SJSA1 (cell line): Measurements from ENCODE around the gene NOCT. TPM values are rescaled to one million over a fixed set of nuclear protein-coding genes. Genes with fewer than 3 reads are reported as not detected.
"Not testable (repeated sequence)": the region's sequence is repeated elsewhere in the genome, so short reads cannot be mapped to it uniquely, and the experiment has no call there.

ENCODE experiments used
- DNase-seq, 2 experiments: peaks; one replicate each; pipeline ENCODE4 v3.0.0-alpha.2; 2015 to 2020; ENCODE audit warnings: low spot score in 2 of 2, low read depth in 1 of 2
- H3K27ac ChIP-seq: fragments of 250-450 bp; sonication (Bioruptor Pico); 2 replicates; pipeline ENCODE4 v1.5.1; 2020; ENCODE audit warnings: mild to moderate bottlenecking, moderate library complexity
- H3K27me3 ChIP-seq: fragments of 250-450 bp; sonication (Bioruptor Pico); replicated peaks from 2 replicates; pipeline ENCODE4 v1.5.1; 2020; ENCODE audit warnings: mild to moderate bottlenecking, moderate library complexity
- H3K36me3 ChIP-seq: fragments of 250-450 bp; sonication (Bioruptor Pico); 2 replicates; pipeline ENCODE4 v1.5.1; 2020; ENCODE audit warnings: mild to moderate bottlenecking
- H3K4me1 ChIP-seq: fragments of 250-450 bp; sonication (Bioruptor Pico); replicated peaks from 2 replicates; pipeline ENCODE4 v1.6.1; 2021; ENCODE audit warnings: mild to moderate bottlenecking
- H3K4me3 ChIP-seq: fragments of 250-450 bp; sonication (Bioruptor Pico); 2 replicates; pipeline ENCODE4 v1.5.1; 2020; ENCODE audit warnings: mild to moderate bottlenecking
- H3K9me3 ChIP-seq: fragments of 250-450 bp; sonication (Bioruptor Pico); replicated peaks from 2 replicates; pipeline ENCODE4 v1.5.1; 2020; ENCODE audit warnings: mild to moderate bottlenecking
- total RNA-seq: library from RNA; depleted of rRNA; stranded (reverse); fragments of >200 nt; shearing (Covaris generic); gene quantifications from 2 replicates; pipeline ENCODE4 v1.2.3, GENCODE V29; 2014

NOCT gene
- total RNA-seq, 1 experiment from 2014 or later: 35.8 TPM

DNA sequence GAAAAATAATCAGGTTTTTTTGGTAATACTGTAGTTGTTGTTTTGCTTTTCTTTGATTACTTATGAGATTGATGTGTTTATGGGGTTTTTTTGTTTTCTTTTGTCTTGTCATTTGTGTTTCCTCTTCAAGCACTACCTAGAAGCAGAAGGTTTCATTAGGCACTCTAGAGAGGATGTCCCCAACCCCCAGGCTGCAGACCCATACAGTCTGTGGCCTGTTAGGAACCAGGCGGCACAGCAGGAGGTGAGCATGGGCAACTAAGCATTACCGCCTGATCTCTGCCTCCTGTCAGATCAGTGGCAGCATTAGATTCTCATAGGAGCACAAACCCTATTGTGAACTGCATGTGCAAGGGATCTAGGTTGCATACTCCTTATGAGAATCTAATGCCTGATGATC lies 22.9 kb upstream of the NOCT start:
- Histone ChIP-seq H3K27ac (no peak overlapping the region), H3K4me1 (no peaks in the 10 kb centered on the region), H3K27me3 (no peaks in the 10 kb centered on the region), H3K9me3 (no peaks in the 10 kb centered on the region), H3K4me3 (no peak overlapping the region), H3K36me3 (no peaks in the 10 kb centered on the region)
- no peak for DNase-seq

DNA sequence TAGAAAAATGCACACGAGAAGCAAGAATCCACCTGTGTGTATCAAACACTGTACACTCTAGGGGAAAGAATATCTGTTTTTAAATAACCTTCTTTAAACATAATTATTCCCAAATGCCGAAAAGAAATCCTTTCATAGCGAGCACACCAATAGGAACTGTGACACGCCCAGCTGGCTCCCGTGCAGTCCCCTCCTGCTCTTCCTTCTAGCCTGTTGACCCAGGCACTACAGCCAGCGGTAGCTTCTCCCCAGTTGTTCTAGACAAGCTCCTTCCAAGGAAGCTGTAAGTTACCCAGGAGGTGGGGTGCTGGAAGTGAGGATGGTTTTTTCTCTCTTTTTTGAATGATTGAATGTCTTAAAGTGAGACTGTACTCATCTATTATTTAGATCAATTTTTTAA lies 19.5 kb upstream of the NOCT start:
- Histone ChIP-seq H3K27ac (no peak overlapping the region), H3K4me3 (no peak overlapping the region), H3K27me3 (no peaks in the 10 kb centered on the region), H3K9me3 (no peaks in the 10 kb centered on the region), H3K4me1 (no peaks in the 10 kb centered on the region), H3K36me3 (no peaks in the 10 kb centered on the region)
- no peak for DNase-seq

DNA sequence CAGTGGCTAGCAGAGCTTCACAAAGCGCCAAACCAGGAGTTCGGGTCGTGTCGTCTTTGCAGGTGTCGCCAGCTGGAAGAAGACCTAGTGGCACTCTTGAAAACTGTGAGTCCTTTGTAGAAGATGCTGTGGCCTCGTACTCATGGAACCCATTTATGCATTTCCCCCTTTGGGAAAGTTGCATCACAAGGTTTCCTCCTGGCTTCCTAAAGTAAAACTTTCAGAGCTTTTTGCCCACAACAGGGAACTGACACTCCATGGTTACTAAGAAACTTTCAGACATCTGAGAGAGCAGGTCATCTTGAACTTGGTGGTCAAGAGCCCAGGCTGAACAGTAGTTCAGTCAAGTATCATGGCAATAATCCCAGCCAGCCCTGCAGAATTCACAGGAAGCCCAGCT lies 15.9 kb upstream of the NOCT start:
- Histone ChIP-seq H3K27me3 (no peaks in the 10 kb centered on the region), H3K4me3 (no peak overlapping the region), H3K27ac (no peak overlapping the region), H3K4me1 (no peaks in the 10 kb centered on the region), H3K9me3 (no peaks in the 10 kb centered on the region), H3K36me3 (no peaks in the 10 kb centered on the region)
- no peak for DNase-seq

DNA sequence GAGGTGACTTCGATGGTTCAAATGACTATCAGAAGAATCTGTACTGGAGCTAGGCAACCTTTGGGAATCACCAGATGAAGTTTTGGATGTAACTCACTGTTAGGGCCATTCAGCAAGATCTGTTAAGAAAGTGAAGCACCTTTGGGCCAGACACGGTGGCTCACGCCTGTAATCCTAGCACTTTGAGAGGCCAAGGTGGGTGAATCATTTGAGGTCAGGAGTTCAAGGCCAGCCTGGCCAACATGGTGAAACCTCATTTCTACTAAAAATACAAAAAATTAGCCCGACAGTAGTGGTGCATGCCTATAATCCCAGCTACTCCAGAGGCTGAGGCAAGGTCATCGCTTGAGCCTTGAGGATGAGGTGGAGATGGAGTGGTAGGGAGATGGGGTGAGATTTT lies 15.4 kb upstream of the NOCT start:
- not testable (repeated sequence) for H3K27me3 ChIP-seq, H3K36me3 ChIP-seq, H3K27ac ChIP-seq

DNA sequence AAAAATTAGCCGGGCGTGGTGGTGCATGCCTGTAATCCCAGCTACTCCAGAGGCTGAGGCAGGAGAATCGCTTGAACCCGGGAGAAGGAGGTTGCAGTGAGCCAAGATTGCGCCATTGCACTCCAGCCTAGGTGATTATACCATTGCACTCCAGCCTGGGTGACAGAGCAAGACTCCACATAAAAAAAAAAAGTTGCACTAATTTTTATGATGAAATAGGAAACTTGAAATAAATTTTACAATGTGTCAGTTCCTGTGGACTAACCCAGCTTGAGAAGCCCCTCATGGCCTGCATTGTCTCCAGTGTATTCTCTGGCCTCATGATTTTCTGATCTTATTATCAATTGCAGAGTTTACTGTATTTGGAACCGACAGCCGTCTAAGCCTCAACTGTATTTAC lies 14.2 kb upstream of the NOCT start:
- H3K36me3 ChIP-seq, H3K4me3 ChIP-seq, H3K27ac ChIP-seq, H3K4me1 ChIP-seq, H3K27me3 ChIP-seq, DNase-seq, H3K9me3 ChIP-seq: not testable (repeated sequence)

More for the DNA sequence above, 15.4 kb upstream of the NOCT start:
- H3K9me3 ChIP-seq, H3K4me3 ChIP-seq, DNase-seq, H3K4me1 ChIP-seq: not testable (repeated sequence)

DNA sequence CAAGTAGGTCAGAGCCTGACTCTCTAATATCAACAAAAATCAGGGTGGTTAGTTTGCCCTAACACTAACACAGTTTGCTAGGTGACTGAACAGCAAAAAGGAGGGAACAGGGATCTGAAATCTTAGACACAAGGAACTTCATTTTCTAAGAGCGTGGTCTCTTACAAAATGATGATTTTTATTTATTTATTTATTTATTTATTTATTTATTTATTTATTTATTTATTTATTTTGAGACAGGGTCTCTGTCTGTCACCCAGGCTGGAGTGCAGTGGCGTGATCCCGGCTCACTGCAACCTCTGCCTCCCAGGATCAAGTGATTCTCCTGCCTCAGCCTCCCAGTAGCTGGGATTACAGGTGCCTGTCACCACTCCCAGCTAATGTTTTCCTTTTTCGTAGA lies 11.9 kb upstream of the NOCT start:
- not testable (repeated sequence) for H3K4me3 ChIP-seq, H3K27me3 ChIP-seq, H3K4me1 ChIP-seq, H3K9me3 ChIP-seq, H3K27ac ChIP-seq, DNase-seq, H3K36me3 ChIP-seq

DNA sequence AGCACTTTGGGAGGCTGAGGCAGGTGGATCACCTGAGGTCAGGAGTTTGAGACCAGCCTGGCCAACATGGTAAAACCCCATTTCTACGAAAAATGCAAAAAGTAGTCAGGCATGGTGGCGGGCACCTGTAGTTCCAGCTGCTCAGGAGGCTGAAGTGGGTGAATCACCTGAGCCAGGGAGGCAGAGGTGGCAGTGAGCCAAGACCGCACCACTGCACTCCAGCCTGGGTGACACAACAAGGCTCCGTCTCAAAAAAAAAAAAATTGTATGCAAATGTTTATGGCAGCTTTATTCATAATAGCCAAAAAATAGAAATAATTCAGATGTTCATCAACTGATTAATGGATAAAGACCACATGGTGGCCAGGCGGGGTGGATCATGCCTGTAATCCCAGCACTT lies 9.8 kb upstream of the NOCT start:
- H3K4me3 ChIP-seq: no peak overlapping the region
- no peaks in the 10 kb centered on the region for H3K36me3 ChIP-seq
- no peaks in the 10 kb centered on the region for H3K27me3 ChIP-seq
- no peak for DNase-seq
- no peak overlapping the region for H3K27ac ChIP-seq
- peaks cover 5% of the 10 kb centered on the region for H3K9me3 ChIP-seq
- H3K4me1 ChIP-seq: peaks cover 4% of the 10 kb centered on the region; the same call in 1 of the 2 replicates

DNA sequence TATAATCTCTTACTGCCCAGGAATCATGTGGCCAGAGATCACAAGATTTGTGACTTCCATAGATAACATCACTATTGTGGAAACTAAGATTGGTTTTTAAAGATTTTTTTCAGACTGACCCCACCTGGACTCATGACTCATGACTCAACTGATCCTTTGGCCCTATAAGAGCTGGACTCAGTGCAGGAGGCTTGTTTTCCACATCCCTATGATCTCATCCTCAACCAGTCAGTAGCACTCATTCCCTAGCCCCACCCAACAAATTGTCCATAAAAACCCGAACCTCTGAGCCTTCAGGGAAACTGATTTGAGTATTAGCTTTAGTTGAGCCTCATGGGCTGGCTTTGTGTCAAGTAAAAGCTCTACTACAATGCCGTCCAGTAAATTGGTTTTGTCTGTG lies 7.9 kb upstream of the NOCT start:
- H3K9me3 ChIP-seq: peaks cover 5% of the 10 kb centered on the region
- H3K36me3 ChIP-seq: no peaks in the 10 kb centered on the region
- H3K4me1 ChIP-seq: peaks cover 4% of the 10 kb centered on the region; the same call in 1 of the 2 replicates
- DNase-seq: no peak
- H3K27me3 ChIP-seq: no peaks in the 10 kb centered on the region
- H3K27ac ChIP-seq: no peak overlapping the region
- no peak overlapping the region for H3K4me3 ChIP-seq

DNA sequence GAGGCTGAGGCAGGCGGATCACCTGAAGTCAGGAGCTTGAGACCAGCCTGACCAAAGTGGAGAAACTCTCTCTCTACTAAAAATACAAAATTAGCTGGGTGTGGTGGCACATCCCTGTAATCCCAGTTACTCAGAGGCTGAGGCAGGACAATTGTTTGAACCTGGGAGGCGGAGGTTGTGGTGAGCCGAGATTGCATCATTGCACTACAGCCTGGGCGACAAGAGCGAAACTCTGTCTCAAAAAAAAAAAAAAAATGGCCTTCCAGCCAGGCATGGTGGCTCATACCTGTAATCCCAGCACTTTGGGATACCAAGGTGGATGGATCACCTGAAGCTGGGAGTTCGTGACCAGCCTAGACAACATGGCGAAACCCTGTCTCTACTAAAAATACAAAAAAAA lies 7.3 kb upstream of the NOCT start:
- not testable (repeated sequence) for H3K36me3 ChIP-seq, H3K4me1 ChIP-seq, H3K9me3 ChIP-seq, H3K27me3 ChIP-seq, H3K4me3 ChIP-seq, DNase-seq, H3K27ac ChIP-seq

DNA sequence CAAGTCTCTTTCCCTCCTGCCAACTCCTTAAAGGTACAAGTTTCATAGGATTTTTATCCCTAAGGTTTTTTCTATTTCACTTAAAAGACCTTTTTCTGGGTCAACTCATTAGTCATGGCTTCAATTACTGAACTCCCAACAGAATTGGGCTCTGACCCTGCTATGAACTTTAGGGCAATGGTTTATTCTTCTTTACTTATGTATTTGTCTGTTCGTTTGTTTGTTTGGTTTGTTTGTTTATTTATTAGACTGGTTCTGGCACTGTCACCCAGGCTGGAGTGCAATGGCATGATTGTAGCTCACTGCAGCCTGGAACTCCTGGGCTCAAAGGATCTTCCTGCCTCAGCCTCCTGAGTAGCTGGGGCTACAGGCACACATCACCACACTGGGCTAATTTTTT lies 5.9 kb upstream of the NOCT start:
- Histone ChIP-seq H3K27ac (no peak overlapping the region), H3K36me3 (no peaks in the 10 kb centered on the region), H3K4me1 (peaks cover 13% of the 10 kb centered on the region), H3K27me3 (no peaks in the 10 kb centered on the region), H3K9me3 (peaks cover 5% of the 10 kb centered on the region), H3K4me3 (no peak overlapping the region)
- DNase-seq: no peak

DNA sequence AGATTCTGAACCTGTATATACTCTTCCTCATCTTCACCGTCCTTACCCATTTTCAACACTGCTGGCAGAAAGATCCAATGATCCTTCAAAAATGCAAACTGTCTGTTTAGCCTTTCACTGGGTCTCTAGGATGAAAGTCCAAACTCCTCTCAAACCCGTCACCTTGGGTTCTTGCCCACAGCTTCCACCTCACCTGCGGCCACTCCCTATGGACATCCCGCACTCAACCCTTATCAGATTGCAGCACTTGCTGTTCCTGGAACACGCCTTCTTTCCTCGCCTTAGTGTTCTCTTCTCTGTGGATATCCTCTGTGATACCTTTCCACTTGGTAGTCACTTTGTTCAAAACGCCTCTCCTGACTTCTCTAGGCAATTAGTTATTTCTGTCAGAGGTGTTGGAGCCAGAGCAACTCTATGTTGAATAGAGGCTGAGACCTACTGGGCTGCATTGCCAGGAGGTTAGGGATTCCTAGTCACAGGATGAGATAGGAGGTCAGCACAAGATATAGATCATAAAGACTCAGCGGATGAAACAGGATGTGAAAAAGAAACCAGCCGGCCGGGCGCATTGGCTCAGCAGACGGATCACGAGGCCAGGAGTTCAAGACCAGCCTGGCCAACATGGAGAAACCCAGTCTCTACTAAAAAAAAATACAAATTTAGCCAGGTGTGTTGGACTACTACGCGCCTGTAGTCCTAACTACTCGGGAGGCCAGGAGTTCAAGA lies 4.2 kb upstream of the NOCT start:
- H3K4me3 ChIP-seq: no peak overlapping the region
- no peak for DNase-seq

DNA sequence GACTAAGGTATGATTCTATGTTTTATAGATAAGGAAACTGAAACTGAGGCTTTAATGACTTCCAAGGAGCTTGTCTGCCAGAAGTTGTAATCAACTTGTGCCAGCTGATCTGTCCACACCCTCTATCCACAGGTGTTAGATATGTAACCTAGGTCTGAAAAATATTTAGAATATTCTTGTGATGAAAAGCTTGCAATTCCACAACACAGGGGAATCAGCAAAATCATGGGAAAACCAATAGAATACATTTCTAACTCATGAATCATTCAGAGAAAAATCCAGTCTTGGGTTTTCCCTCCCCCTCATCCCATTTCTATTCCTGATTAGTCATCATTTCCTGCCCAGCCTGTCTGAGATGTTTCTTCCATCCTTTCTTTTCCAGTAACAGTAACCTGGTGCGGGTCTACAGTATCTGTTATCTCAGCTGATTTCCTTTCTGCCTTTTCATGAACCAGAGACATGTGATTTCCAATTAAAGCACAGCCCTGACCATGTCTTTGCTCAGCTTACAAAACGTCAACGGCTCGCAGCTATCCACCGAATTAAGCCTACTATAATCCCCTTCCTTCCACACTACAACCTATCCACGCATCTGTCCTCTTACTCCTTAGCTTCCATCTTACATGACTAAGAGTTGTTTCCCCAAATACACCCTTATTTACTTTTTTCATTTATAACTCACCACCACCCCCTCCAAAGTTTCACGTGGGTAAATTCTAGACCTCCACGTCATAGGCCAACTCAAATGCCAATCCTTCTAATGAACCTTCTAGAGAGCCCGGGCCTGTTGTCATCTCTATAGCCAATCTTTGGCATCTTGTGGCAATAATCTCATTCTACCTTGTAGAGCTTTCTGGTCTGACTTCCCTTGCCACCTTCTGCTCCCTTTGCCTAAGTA lies 961 bp upstream of the NOCT start:
- H3K4me1 ChIP-seq: peaks cover 39% of the 10 kb centered on the region
- no peaks in the 10 kb centered on the region for H3K9me3 ChIP-seq
- H3K36me3 ChIP-seq: peaks cover 22% of the 10 kb centered on the region
- H3K4me3 ChIP-seq: peak overlapping the region; percentile 92
- peak overlapping the region; percentile 99 for H3K27ac ChIP-seq
- H3K27me3 ChIP-seq: no peaks in the 10 kb centered on the region
- DNase-seq: peak; percentile 75 to 98

More for the DNA sequence above, 4.2 kb upstream of the NOCT start:
- peaks cover 5% of the 10 kb centered on the region for H3K36me3 ChIP-seq
- peaks cover 5% of the 10 kb centered on the region for H3K9me3 ChIP-seq
- no peak overlapping the region for H3K27ac ChIP-seq
- peaks cover 19% of the 10 kb centered on the region for H3K4me1 ChIP-seq
- no peaks in the 10 kb centered on the region for H3K27me3 ChIP-seq

DNA sequence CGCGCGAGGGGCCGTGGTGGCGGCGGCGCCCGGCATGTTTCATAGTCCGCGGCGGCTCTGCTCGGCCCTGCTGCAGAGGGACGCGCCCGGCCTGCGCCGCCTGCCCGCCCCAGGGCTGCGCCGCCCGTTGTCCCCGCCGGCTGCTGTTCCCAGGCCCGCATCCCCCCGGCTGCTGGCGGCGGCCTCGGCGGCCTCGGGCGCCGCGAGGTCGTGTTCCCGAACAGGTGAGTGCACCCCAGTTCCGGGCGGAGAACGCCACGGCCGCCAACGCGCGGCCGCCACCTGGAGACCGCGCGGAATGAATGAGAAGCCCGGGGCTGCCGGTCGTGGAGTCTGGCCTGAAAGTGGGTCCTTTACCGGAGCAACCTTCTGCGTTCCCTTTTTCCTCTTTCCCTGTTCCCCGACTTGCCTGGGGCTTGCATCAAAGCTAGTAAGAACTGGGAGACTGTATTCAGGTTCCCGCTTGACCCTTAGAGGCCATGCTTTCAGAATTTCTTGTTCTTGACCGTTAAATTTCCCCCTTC lies 429 bp downstream of the NOCT start:
- no peaks in the 10 kb centered on the region for H3K27me3 ChIP-seq
- peak overlapping the region; percentile 92 for H3K4me3 ChIP-seq
- DNase-seq: peak in 1 of 2 experiments; percentile 55
- H3K36me3 ChIP-seq: peaks cover 34% of the 10 kb centered on the region
- H3K4me1 ChIP-seq: peaks cover 41% of the 10 kb centered on the region
- no peaks in the 10 kb centered on the region for H3K9me3 ChIP-seq
- H3K27ac ChIP-seq: peak overlapping the region; percentile 99

DNA sequence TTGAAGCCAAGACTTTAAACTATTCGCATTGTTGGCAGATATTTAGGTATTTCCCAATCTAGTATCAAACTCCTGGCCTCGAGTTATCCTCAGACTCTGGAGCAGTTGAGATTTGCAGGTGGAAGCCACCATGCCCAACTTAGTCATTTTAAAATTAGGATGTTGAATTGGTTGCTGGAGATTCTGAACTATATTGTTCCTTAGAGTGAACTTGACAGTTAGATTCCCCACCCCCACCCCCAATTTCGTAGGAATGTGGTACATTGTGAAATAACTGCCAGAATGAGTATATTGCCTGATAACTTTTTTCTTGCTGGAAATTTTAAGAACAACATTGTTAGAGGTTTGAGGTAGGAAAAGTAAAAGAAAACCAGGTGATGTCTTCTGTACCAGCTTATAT lies 2.3 kb downstream of the NOCT start:
- DNase-seq: peak in 1 of 2 experiments; percentile 27
- no peaks in the 10 kb centered on the region for H3K9me3 ChIP-seq
- H3K36me3 ChIP-seq: peaks cover 48% of the 10 kb centered on the region
- peaks cover 41% of the 10 kb centered on the region for H3K4me1 ChIP-seq
- H3K27me3 ChIP-seq: no peaks in the 10 kb centered on the region
- H3K4me3 ChIP-seq: no peak overlapping the region; the same call in 1 of the 2 replicates
- H3K27ac ChIP-seq: peak overlapping the region; percentile 21
